CD8-positive, alpha-beta memory T cell (primary cell): ENCODE data around the gene CCR7. TPM values are rescaled to one million over a fixed set of nuclear protein-coding genes. Genes with fewer than 3 reads are reported as not detected.
A peak's percentile ranks its signal among the peaks of the same experiment; 100 is the strongest.
"Not testable (repeated sequence)": the region's sequence is repeated elsewhere in the genome, so short reads cannot be mapped to it uniquely, and the experiment has no call there.

Source experiments
- CTCF ChIA-PET: fragments of 350-600 bp; sonication (Branson Sonifier 250); formaldehyde crosslinking; loops from one replicate; lab custom pipeline; 2021; ENCODE audit warnings: antibody characterized with exemption; lab: Charles Lee
- POLR2A ChIA-PET: fragments of 350-600 bp; sonication (Branson Sonifier 250); formaldehyde crosslinking; loops from one replicate; lab custom pipeline; 2021; ENCODE audit warnings: antibody characterized with exemption; lab: Charles Lee
- DNase-seq, 5 donors: peaks; one replicate each; pipeline versions ENCODE4 v3.0.0 to v3.0.0-alpha.2; 2020 to 2022; ENCODE audit warnings: mixed read lengths in 1 of 5
- H3K27ac ChIP-seq: one replicate; pipeline ENCODE4 v1.7.0; 2013; ENCODE audit warnings: low read depth, mild to moderate bottlenecking, low read length, moderate library complexity
- H3K27me3 ChIP-seq: 2 replicates; pipeline ENCODE4 v1.7.0; 2013; ENCODE audit warnings: low read length, mild to moderate bottlenecking; ENCODE audit not compliant: insufficient read depth, poor library complexity, severe bottlenecking
- H3K36me3 ChIP-seq: 2 replicates; pipeline ENCODE4 v1.7.0; 2013; ENCODE audit warnings: mild to moderate bottlenecking, low read length, moderate library complexity; ENCODE audit not compliant: insufficient read depth
- H3K4me1 ChIP-seq: 2 replicates; pipeline ENCODE4 v1.7.0; 2013; ENCODE audit warnings: mild to moderate bottlenecking, low read length, moderate library complexity; ENCODE audit not compliant: insufficient read depth
- H3K4me3 ChIP-seq: 2 replicates; pipeline ENCODE4 v1.7.0; 2013; ENCODE audit warnings: mild to moderate bottlenecking, low read length
- H3K9me3 ChIP-seq: 2 replicates; pipeline ENCODE4 v1.7.0; 2013; ENCODE audit warnings: mild to moderate bottlenecking, low read length
- H3K27ac Mint-ChIP-seq, 8 donors: one replicate each; pipeline ENCODE4 v1.8.0; 2020 to 2021; ENCODE audit warnings: mixed read lengths in 8 of 8, mild to moderate bottlenecking in 6 of 8, inconsistent platforms in 3 of 8, moderate library complexity in 3 of 8
- H3K27me3 Mint-ChIP-seq, 2 donors: one replicate each; pipeline ENCODE4 v1.8.0; 2020 to 2021; ENCODE audit warnings: mixed read lengths in 2 of 2, mild to moderate bottlenecking in 1 of 2, moderate library complexity in 1 of 2
- H3K36me3 Mint-ChIP-seq, 3 donors: one replicate each; pipeline ENCODE4 v1.8.0; 2020 to 2021; ENCODE audit warnings: mixed read lengths in 3 of 3, inconsistent platforms in 1 of 3, mild to moderate bottlenecking in 1 of 3
- H3K4me1 Mint-ChIP-seq, 3 donors: one replicate each; pipeline ENCODE4 v1.8.0; 2020 to 2021; ENCODE audit warnings: mixed read lengths in 3 of 3, inconsistent platforms in 1 of 3, mild to moderate bottlenecking in 1 of 3
- H3K4me3 Mint-ChIP-seq, 7 donors: one replicate each; pipeline ENCODE4 v1.8.0; 2020 to 2021; ENCODE audit warnings: mixed read lengths in 7 of 7, mild to moderate bottlenecking in 6 of 7, moderate library complexity in 4 of 7, inconsistent platforms in 2 of 7
- H3K9me3 Mint-ChIP-seq, 5 donors: one replicate each; pipeline ENCODE4 v1.8.0; 2020 to 2022; ENCODE audit warnings: mixed read lengths in 5 of 5, mild to moderate bottlenecking in 3 of 5, moderate library complexity in 2 of 5, inconsistent platforms in 1 of 5
- polyA plus RNA-seq: library from polyadenylated mRNA; unstranded; fragments of 300-500 nt; fragmentation: Illumina TruSeq; gene quantifications from one replicate; pipeline ENCODE4 v1.2.3, GENCODE V29; 2021
- total RNA-seq, 2 experiments: library from RNA; stranded (reverse); gene quantifications; one replicate each; pipeline ENCODE4 v1.2.3, GENCODE V29; 2021

Gene CCR7
- total and polyA plus RNA-seq, 3 experiments from 2014 or later = 152 to 286 (median 154) TPM

- Histone ChIP-seq H3K27ac (no peak overlapping the region), H3K4me3 (peak overlapping the region; percentile 19)
- H3K4me1 Mint-ChIP-seq = peaks cover 44 to 62% (median 57%) of the 10 kb centered on the region in 3 donors
Measured at GRCh38 chr17:40596261-40596919, 31.1 kb upstream of the CCR7 start.

GRCh38 chr17:40590742-40591141 lies 25.5 kb upstream of the CCR7 start:
- H3K9me3 Mint-ChIP-seq = peaks cover 0 to 6% (median 3%) of the 10 kb centered on the region in 5 donors
- no peak overlapping the region for H3K27ac ChIP-seq
- H3K4me1 Mint-ChIP-seq = peaks cover 26 to 53% (median 47%) of the 10 kb centered on the region in 3 donors
- DNase-seq = no peak
- POLR2A ChIA-PET = interaction anchor here (0.5 to 0.9 kb wide), 2 partner anchors 14 to 336 kb away, joined by 3 to 5 read pairs; no protein-coding TSS in a partner anchor
- H3K36me3 ChIP-seq = no peaks in the 10 kb centered on the region
- peaks cover 0 to 23% (median 0%) of the 10 kb centered on the region in 3 donors for H3K36me3 Mint-ChIP-seq
- H3K4me3 Mint-ChIP-seq = no peak overlapping the region
- H3K27ac Mint-ChIP-seq = no peak overlapping the region
- no peaks in the 10 kb centered on the region for H3K27me3 Mint-ChIP-seq
- no peaks in the 10 kb centered on the region for H3K27me3 ChIP-seq
- no peak overlapping the region for H3K4me3 ChIP-seq
- H3K9me3 ChIP-seq = no peaks in the 10 kb centered on the region
- H3K4me1 ChIP-seq = peaks cover 61% of the 10 kb centered on the region
- CTCF ChIA-PET = interaction anchor here (0.7 to 1.1 kb wide), 3 partner anchors 24 to 31 kb away, joined by 3 read pairs; no protein-coding TSS in a partner anchor

More at GRCh38 chr17:40596261-40596919, 31.1 kb upstream of the CCR7 start:
- Mint-ChIP-seq H3K27me3 (no peaks in the 10 kb centered on the region), H3K9me3 (no peaks in the 10 kb centered on the region), H3K36me3 (peaks cover 0 to 6% (median 2%) of the 10 kb centered on the region in 3 donors), H3K27ac (peak overlapping the region; percentile 70 to 98 (median 86)), H3K4me3 (peak overlapping the region in 2 of 7 donors; percentile 23)
- POLR2A ChIA-PET = interaction anchor here (1.0 to 1.4 kb wide), 2 partner anchors 16 to 34 kb away, joined by 3 to 4 read pairs; no protein-coding TSS in a partner anchor
- Histone ChIP-seq H3K27me3 (no peaks in the 10 kb centered on the region), H3K36me3 (no peaks in the 10 kb centered on the region), H3K4me1 (peaks cover 73% of the 10 kb centered on the region), H3K9me3 (no peaks in the 10 kb centered on the region)
- CTCF ChIA-PET = interaction anchor here (1.8 kb wide), 1 partner anchor 16 kb away, joined by 6 read pairs; no protein-coding TSS in a partner anchor
- peak in 1 of 5 donors; percentile 54 for DNase-seq

- no peaks in the 10 kb centered on the region for H3K27me3 ChIP-seq
- Mint-ChIP-seq H3K27me3 (no peaks in the 10 kb centered on the region), H3K27ac (peak overlapping the region in 5 of 8 donors; percentile 14 to 92 (median 38)), H3K4me3 (peak overlapping the region in 2 of 7 donors; percentile 3 to 29), H3K4me1 (peaks cover 34 to 64% (median 64%) of the 10 kb centered on the region in 3 donors), H3K36me3 (peaks cover 4 to 38% (median 5%) of the 10 kb centered on the region in 3 donors), H3K9me3 (peaks cover 7 to 18% (median 11%) of the 10 kb centered on the region in 5 donors)
- no peak overlapping the region for H3K27ac ChIP-seq
- H3K9me3 ChIP-seq = no peaks in the 10 kb centered on the region
- H3K4me3 ChIP-seq = peak overlapping the region; percentile 15
- no peak for DNase-seq
- H3K36me3 ChIP-seq = no peaks in the 10 kb centered on the region
- ChIA-PET POLR2A (no interaction called here), CTCF (no interaction called here)
- peaks cover 52% of the 10 kb centered on the region for H3K4me1 ChIP-seq
Measured at GRCh38 chr17:40588552-40588951, 23.3 kb upstream of the CCR7 start.

- Mint-ChIP-seq H3K4me1 (peaks cover 55 to 87% (median 86%) of the 10 kb centered on the region in 3 donors), H3K36me3 (peaks cover 4 to 39% (median 5%) of the 10 kb centered on the region in 3 donors), H3K9me3 (peaks cover 7 to 18% (median 11%) of the 10 kb centered on the region in 5 donors), H3K27ac (peak overlapping the region; percentile 5 to 91 (median 56)), H3K4me3 (peak overlapping the region in 5 of 7 donors; percentile 0 to 16 (median 6))
- H3K9me3 ChIP-seq, CTCF ChIA-PET, H3K4me3 ChIP-seq, H3K27me3 Mint-ChIP-seq, H3K27ac ChIP-seq, H3K27me3 ChIP-seq, H3K36me3 ChIP-seq, POLR2A ChIA-PET: not testable (repeated sequence)
- H3K4me1 ChIP-seq = peaks cover 68% of the 10 kb centered on the region
- peak in 1 of 5 donors; percentile 65 for DNase-seq
Measured at GRCh38 chr17:40586264-40586663, 21.0 kb upstream of the CCR7 start.

GRCh38 chr17:40584950-40585349 lies 19.7 kb upstream of the CCR7 start:
- H3K36me3 Mint-ChIP-seq = peaks cover 4 to 37% (median 5%) of the 10 kb centered on the region in 3 donors
- H3K9me3 Mint-ChIP-seq = peaks cover 7 to 18% (median 11%) of the 10 kb centered on the region in 5 donors
- DNase-seq, H3K9me3 ChIP-seq, H3K27ac ChIP-seq, H3K27me3 Mint-ChIP-seq, H3K4me3 ChIP-seq, H3K27me3 ChIP-seq, H3K36me3 ChIP-seq, POLR2A ChIA-PET, H3K4me3 Mint-ChIP-seq: not testable (repeated sequence)
- CTCF ChIA-PET = interaction anchor here (1.0 kb wide), 1 partner anchor 35 kb away, joined by 3 read pairs; no protein-coding TSS in a partner anchor
- H3K4me1 ChIP-seq = peaks cover 70% of the 10 kb centered on the region
- peaks cover 62 to 91% (median 90%) of the 10 kb centered on the region in 3 donors for H3K4me1 Mint-ChIP-seq
- peak overlapping the region in 6 of 8 donors; percentile 6 to 66 (median 42) for H3K27ac Mint-ChIP-seq

- CTCF ChIA-PET = interaction anchor here (0.9 to 1.4 kb wide), 2 partner anchors 11 to 26 kb away, joined by 3 read pairs; no protein-coding TSS in a partner anchor
- peak overlapping the region; percentile 46 for H3K4me3 ChIP-seq
Measured at GRCh38 chr17:40582328-40582901, 17.1 kb upstream of the CCR7 start.

GRCh38 chr17:40580140-40580539 lies 14.9 kb upstream of the CCR7 start:
- DNase-seq = no peak
- POLR2A ChIA-PET = interaction anchor here (2.8 kb wide), 1 partner anchor 18 kb away, joined by 14 read pairs; no protein-coding TSS in a partner anchor
- peaks cover 73% of the 10 kb centered on the region for H3K4me1 ChIP-seq
- Mint-ChIP-seq H3K36me3 (peaks cover 4 to 25% (median 5%) of the 10 kb centered on the region in 3 donors), H3K27me3 (no peaks in the 10 kb centered on the region), H3K4me1 (peaks cover 51 to 89% (median 81%) of the 10 kb centered on the region in 3 donors), H3K9me3 (peaks cover 9 to 14% (median 11%) of the 10 kb centered on the region in 5 donors), H3K27ac (peak overlapping the region in 6 of 8 donors; percentile 11 to 83 (median 74)), H3K4me3 (peak overlapping the region in 1 of 7 donors; percentile 61)
- no peak overlapping the region for H3K4me3 ChIP-seq
- CTCF ChIA-PET = interaction anchor here (1.5 kb wide), 1 partner anchor 20 kb away, joined by 4 read pairs; no protein-coding TSS in a partner anchor
- no peaks in the 10 kb centered on the region for H3K36me3 ChIP-seq
- no peaks in the 10 kb centered on the region for H3K27me3 ChIP-seq
- H3K9me3 ChIP-seq = no peaks in the 10 kb centered on the region
- no peak overlapping the region for H3K27ac ChIP-seq

More at GRCh38 chr17:40582328-40582901, 17.1 kb upstream of the CCR7 start:
- Histone ChIP-seq H3K4me1 (peaks cover 61% of the 10 kb centered on the region), H3K27me3 (no peaks in the 10 kb centered on the region), H3K27ac (peak overlapping the region; percentile 19), H3K36me3 (no peaks in the 10 kb centered on the region), H3K9me3 (no peaks in the 10 kb centered on the region)
- H3K4me1 Mint-ChIP-seq = peaks cover 57 to 95% (median 84%) of the 10 kb centered on the region in 3 donors
- peak overlapping the region; percentile 68 to 94 (median 89) for H3K27ac Mint-ChIP-seq
- peak overlapping the region; percentile 1 to 78 (median 77) for H3K4me3 Mint-ChIP-seq
- peaks cover 4 to 24% (median 5%) of the 10 kb centered on the region in 3 donors for H3K36me3 Mint-ChIP-seq
- no peaks in the 10 kb centered on the region for H3K27me3 Mint-ChIP-seq
- DNase-seq = peak in 4 of 5 donors; percentile 24 to 88 (median 74)
- POLR2A ChIA-PET = interaction anchor here (1.0 to 2.8 kb wide), 5 partner anchors 16 to 49 kb away, joined by 3 to 14 read pairs (median 5); no protein-coding TSS in a partner anchor
- H3K9me3 Mint-ChIP-seq = peaks cover 7 to 16% (median 11%) of the 10 kb centered on the region in 5 donors
